ENCODE results near the gene NAPB. TPM values are rescaled to one million over a fixed set of nuclear protein-coding genes. Genes with fewer than 3 reads are reported as not detected.
A peak's percentile ranks its signal among the peaks of the same experiment; 100 is the strongest.

NAPB gene
- total and polyA plus RNA-seq, 9 donors = 5.6 to 9.2 (median 7.3) TPM

DNA sequence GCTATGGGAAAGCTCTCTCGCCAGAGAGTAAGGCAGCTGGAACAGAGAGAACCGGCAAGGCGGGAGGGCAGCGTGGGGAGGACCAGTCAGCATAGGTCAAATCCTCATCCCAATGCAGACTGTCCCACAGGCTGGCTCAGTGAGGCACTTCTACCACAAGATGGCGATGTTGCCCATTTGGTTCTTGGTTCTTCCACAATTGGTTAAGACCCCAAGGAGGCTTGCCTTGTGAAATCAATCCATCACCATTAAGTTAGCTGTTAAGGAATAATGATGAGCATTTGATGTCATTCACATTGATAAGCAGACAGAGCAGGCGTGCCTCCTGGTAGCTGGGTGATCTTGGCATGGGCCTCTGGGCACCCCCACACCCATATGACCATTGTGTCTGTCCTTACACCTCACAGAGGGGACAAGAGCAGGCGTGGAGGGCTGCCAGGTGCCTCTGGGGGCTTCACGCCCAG lies 20.6 kb upstream of the NAPB start:
- peak; percentile 87 for DNase-seq
- Histone ChIP-seq H3K4me1 (ENCODE audit: control insufficient read depth, insufficient read depth, low read length) (peaks cover 2% of the 10 kb centered on the region), H3K36me3 (ENCODE audit: control insufficient read depth, insufficient read depth, low read length) (no peaks in the 10 kb centered on the region), H3K27me3 (ENCODE audit: control insufficient read depth, insufficient read depth, low read length) (no peaks in the 10 kb centered on the region), H3K4me3 (ENCODE audit: low read length) (no peak overlapping the region), H3K9me3 (replicated peaks; ENCODE audit: control insufficient read depth, low read depth, low read length) (no peaks in the 10 kb centered on the region), H3K27ac (ENCODE audit: low read length) (no peak overlapping the region)
- 22% methylated on average over 3 of the region's 8 CpGs for WGBS (ENCODE audit: insufficient coverage)

DNA sequence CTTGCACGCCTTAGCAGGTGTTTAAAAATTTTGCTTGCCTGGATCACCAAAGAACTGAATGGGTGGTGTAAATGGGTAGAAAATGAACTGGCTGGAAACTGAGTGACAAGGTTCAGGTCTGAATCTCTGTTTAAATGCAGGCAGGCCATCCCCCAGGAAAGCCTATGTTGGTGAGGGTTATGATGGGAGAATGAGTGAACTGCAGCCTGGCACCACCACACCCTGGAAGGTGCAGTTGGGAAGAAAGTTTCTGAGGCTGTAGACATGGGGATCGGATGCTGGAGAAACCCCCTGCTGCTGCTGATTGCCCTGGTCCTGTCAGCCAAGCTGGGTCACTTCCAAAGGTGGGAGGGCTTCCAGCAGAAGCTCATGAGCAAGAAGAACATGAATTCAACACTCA lies 18.7 kb upstream of the NAPB start:
- Histone ChIP-seq H3K4me3 (ENCODE audit: low read length) (no peak overlapping the region), H3K36me3 (ENCODE audit: control insufficient read depth, insufficient read depth, low read length) (no peaks in the 10 kb centered on the region), H3K27me3 (ENCODE audit: control insufficient read depth, insufficient read depth, low read length) (no peaks in the 10 kb centered on the region), H3K4me1 (ENCODE audit: control insufficient read depth, insufficient read depth, low read length) (peaks cover 13% of the 10 kb centered on the region), H3K27ac (ENCODE audit: low read length) (no peak overlapping the region), H3K9me3 (replicated peaks; ENCODE audit: control insufficient read depth, low read depth, low read length) (no peaks in the 10 kb centered on the region)
- 89% methylated on average over 2 of the region's 2 CpGs for WGBS (ENCODE audit: insufficient coverage)
- DNase-seq = no peak

DNA sequence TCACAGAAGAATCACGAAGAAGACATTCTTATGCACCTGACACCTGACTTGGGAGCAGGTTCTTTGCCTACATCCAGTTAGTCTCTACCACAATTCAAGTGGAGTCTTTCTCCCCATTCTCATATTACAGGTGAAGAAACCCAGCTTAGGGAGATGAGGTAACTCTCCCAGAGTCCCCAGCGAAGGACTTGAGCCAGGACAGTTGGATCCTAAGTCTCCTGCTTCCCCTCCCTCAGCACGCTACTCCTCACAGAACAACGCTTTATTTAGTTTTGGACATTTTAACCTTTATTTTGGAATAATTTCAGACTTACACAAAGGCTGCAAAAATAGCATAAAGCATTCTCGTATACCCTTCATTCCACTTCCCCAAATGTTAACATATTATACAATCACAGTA lies 17.4 kb upstream of the NAPB start:
- peaks cover 13% of the 10 kb centered on the region for H3K4me1 ChIP-seq (ENCODE audit: control insufficient read depth, insufficient read depth, low read length)
- no CpG with 5 or more reads among the region's 5 CpGs for WGBS (ENCODE audit: insufficient coverage)
- no peak overlapping the region for H3K4me3 ChIP-seq (ENCODE audit: low read length)
- no peaks in the 10 kb centered on the region for H3K36me3 ChIP-seq (ENCODE audit: control insufficient read depth, insufficient read depth, low read length)
- H3K27ac ChIP-seq (ENCODE audit: low read length) = no peak overlapping the region
- H3K27me3 ChIP-seq (ENCODE audit: control insufficient read depth, insufficient read depth, low read length) = no peaks in the 10 kb centered on the region
- H3K9me3 ChIP-seq (replicated peaks; ENCODE audit: control insufficient read depth, low read depth, low read length) = no peaks in the 10 kb centered on the region
- peak; percentile 60 for DNase-seq

DNA sequence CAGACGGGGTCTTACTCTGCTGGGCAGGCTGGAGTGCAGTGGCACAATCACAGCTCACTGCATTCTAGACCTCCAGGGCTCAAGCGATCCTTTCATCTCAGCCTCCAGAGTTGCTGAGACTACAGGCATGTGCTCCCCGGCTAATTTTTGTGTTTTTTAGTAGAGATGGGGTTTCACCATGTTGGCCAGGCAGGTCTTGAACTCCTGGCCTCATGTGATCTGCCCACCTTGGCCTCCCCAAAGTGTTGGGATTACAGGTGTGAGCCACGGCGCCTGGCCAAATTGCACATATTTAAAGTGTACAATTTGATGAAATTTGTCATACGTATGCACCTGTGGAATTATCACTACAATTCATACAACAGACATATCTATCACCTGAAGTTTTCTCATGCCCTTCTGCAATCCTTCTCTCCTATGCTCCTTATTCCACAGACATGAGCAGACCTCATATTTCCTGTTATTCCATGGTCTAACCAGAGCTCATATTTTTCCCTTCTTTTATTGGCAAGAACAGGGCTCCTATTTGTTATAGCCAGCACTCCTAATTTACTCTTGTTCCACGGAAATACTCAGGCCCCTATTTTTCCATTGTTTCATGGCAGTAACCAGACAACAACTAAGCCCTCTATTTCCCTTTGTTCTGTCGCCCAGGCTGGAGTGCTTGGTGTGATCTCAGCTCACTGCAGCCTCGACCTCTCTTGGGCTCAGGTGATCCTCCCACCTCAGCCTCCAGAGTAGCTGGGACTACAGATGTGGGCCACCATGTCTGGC lies 16.0 kb upstream of the NAPB start:
- H3K36me3 ChIP-seq (ENCODE audit: control insufficient read depth, insufficient read depth, low read length) = no peaks in the 10 kb centered on the region
- peaks cover 13% of the 10 kb centered on the region for H3K4me1 ChIP-seq (ENCODE audit: control insufficient read depth, insufficient read depth, low read length)
- WGBS (ENCODE audit: insufficient coverage) = 65% methylated on average over 4 of the region's 9 CpGs
- H3K9me3 ChIP-seq (replicated peaks; ENCODE audit: control insufficient read depth, low read depth, low read length) = no peaks in the 10 kb centered on the region
- DNase-seq = peak; percentile 56
- H3K27ac ChIP-seq (ENCODE audit: low read length) = no peak overlapping the region
- no peak overlapping the region for H3K4me3 ChIP-seq (ENCODE audit: low read length)
- no peaks in the 10 kb centered on the region for H3K27me3 ChIP-seq (ENCODE audit: control insufficient read depth, insufficient read depth, low read length)

DNA sequence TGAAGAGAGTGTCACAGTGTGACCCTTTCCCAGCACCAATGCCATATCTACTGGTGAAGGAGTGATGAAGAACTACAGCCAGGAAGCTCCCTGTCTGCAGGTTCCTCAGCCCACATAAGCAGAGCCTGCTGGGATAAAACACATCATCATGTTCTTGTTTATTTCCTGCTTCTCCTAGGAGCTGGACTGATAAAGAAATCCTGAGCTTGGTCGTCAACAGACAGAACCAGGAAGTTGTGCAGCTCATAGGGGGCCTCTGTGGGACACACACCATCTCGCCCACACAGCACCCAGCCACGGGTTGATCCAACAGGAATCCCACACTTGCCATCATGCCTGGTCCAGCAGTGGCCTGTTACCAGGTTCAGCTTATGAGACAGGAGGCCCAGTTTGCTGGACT lies 15.4 kb upstream of the NAPB start:
- Histone ChIP-seq H3K27ac (ENCODE audit: low read length) (no peak overlapping the region), H3K4me1 (ENCODE audit: control insufficient read depth, insufficient read depth, low read length) (peaks cover 11% of the 10 kb centered on the region), H3K36me3 (ENCODE audit: control insufficient read depth, insufficient read depth, low read length) (no peaks in the 10 kb centered on the region), H3K9me3 (replicated peaks; ENCODE audit: control insufficient read depth, low read depth, low read length) (no peaks in the 10 kb centered on the region), H3K4me3 (ENCODE audit: low read length) (no peak overlapping the region), H3K27me3 (ENCODE audit: control insufficient read depth, insufficient read depth, low read length) (no peaks in the 10 kb centered on the region)
- peak; percentile 44 for DNase-seq
- 0% methylated on average over 1 of the region's 3 CpGs for WGBS (ENCODE audit: insufficient coverage)

DNA sequence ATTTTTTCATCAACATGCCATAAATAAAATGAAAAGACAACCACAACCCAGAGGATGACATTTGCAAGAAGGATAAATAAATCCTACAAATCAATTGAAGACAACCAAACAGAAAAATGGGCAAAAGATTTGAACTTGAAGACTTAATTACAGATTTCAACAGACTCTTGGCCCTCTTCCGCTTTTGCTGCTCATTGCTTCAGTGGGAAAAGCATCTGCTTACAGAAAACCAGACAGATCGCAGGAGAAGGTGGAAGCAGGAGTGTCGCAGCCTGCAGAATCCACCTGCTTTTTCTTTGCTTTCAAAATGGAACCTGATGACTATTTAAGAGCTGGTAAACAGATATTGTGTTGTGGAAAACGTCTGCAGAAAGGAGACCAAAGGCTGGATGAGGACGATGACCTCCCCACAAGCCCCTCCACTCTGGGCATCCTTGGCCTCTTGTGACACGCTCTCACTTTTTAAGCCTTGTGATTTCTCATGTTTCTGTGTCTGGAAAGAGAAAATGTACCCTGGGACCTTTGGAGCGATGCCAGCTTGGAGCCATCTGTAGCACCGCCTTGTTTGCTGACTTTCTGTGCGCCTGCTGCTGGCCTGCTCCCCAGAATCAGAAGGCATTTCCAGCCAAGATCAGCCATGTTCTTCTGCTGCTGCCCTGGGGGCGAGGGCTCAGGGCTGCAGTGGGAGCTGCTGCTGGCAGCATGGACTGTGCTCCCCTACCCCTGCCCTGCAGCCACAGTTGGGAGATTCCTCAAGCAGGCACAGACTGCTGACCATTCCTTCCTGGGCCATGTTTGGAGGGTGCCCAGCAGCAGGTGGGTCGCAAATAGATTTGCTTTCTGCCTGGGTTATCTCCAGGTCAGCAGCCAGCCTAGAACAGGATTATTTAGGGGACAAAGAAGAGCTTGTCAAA lies 14.6 kb upstream of the NAPB start:
- Histone ChIP-seq H3K27ac (ENCODE audit: low read length) (no peak overlapping the region), H3K4me1 (ENCODE audit: control insufficient read depth, insufficient read depth, low read length) (peaks cover 11% of the 10 kb centered on the region), H3K4me3 (ENCODE audit: low read length) (no peak overlapping the region), H3K27me3 (ENCODE audit: control insufficient read depth, insufficient read depth, low read length) (no peaks in the 10 kb centered on the region), H3K9me3 (replicated peaks; ENCODE audit: control insufficient read depth, low read depth, low read length) (no peaks in the 10 kb centered on the region), H3K36me3 (ENCODE audit: control insufficient read depth, insufficient read depth, low read length) (no peaks in the 10 kb centered on the region)
- WGBS (ENCODE audit: insufficient coverage) = 56% methylated on average over 7 of the region's 11 CpGs
- DNase-seq = peak; percentile 44

DNA sequence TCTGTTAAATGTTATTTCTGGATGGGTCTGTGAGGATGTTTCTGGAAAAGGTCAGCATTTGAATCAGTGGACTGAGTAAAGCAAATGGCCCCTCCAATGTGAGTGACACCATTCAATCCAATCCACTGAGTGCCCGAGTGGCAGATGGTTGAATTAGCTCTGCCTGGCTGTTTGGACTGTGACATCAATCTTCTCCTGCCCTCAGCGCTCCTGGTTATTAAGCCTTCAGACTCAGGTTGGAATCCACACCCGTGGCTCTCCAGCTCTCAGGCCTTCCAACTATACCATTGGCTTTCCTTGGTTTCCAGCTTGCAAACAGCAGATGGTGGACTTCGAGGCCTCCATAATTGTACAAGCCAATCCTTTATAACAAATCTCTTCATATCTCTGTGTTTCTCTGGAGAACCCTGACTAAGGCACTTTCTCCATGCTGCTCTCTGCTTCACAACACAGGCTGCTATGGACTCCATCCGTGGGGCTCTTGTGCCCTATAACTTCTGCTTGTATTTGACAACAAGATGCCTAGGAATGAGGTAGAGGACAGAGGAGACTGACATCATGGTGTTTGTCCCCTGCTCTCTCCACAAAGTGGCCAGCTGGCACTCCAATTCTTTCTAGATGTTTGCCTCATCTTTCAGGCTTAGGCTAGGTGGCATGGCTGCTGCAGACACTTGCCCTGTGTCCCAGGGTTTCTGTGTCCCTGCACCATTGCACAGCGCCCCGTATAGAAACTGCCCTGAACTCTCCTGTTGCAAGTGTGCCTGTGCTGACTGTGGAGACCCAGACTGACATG lies 13.4 kb upstream of the NAPB start:
- Histone ChIP-seq H3K4me1 (ENCODE audit: control insufficient read depth, insufficient read depth, low read length) (peaks cover 11% of the 10 kb centered on the region), H3K27me3 (ENCODE audit: control insufficient read depth, insufficient read depth, low read length) (no peaks in the 10 kb centered on the region), H3K36me3 (ENCODE audit: control insufficient read depth, insufficient read depth, low read length) (no peaks in the 10 kb centered on the region), H3K4me3 (ENCODE audit: low read length) (no peak overlapping the region), H3K9me3 (replicated peaks; ENCODE audit: control insufficient read depth, low read depth, low read length) (no peaks in the 10 kb centered on the region), H3K27ac (ENCODE audit: low read length) (no peak overlapping the region)
- no peak for DNase-seq
- WGBS (ENCODE audit: insufficient coverage) = 93% methylated on average over 7 of the region's 7 CpGs

DNA sequence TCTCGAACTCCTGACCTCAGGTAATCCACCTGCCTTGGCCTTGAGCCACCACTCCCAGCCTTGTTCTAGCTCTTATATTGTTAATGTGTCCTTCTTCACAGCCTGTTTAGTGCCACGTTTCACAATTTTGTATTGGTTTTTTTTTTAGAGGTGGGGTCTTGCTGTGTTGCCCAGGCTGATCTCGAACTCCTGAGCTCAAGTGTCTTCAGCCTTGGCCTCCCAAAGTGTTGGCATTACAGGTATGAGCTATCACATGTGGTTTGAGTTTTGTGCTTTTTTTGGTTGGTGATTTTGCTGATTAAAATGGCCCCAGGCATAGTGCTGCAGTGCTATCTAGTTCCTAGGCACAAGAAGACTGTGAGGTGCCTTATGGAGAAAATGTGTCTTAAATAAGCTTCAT lies 12.3 kb upstream of the NAPB start:
- H3K27ac ChIP-seq (ENCODE audit: low read length) = no peak overlapping the region
- H3K27me3 ChIP-seq (ENCODE audit: control insufficient read depth, insufficient read depth, low read length) = no peaks in the 10 kb centered on the region
- 60% methylated on average over 1 of the region's 3 CpGs for WGBS (ENCODE audit: insufficient coverage)
- no peaks in the 10 kb centered on the region for H3K36me3 ChIP-seq (ENCODE audit: control insufficient read depth, insufficient read depth, low read length)
- H3K4me1 ChIP-seq (ENCODE audit: control insufficient read depth, insufficient read depth, low read length) = peaks cover 11% of the 10 kb centered on the region
- H3K9me3 ChIP-seq (replicated peaks; ENCODE audit: control insufficient read depth, low read depth, low read length) = no peaks in the 10 kb centered on the region
- H3K4me3 ChIP-seq (ENCODE audit: low read length) = no peak overlapping the region
- DNase-seq = no peak

DNA sequence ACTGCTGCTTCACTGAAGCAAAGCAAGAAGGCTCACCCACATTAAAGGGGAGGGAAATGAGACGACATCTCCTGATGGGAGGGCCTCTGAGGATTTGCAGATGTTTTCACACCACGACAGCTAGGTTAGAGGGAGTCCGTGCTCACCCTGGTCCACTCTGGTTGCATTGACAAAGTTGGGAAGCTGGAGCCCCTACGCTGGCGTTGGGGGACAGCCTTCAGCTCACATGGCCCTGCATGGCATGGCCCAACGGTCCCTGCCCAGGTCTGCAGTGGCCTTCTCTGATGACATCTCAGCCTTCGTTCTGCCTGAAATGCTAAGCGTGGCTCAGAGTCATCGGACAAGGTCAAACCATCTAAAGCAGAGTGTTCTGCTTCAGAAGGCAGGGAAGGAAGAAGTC lies 3.8 kb upstream of the NAPB start:
- H3K36me3 ChIP-seq (ENCODE audit: control insufficient read depth, insufficient read depth, low read length) = no peaks in the 10 kb centered on the region
- H3K9me3 ChIP-seq (replicated peaks; ENCODE audit: control insufficient read depth, low read depth, low read length) = no peaks in the 10 kb centered on the region
- WGBS (ENCODE audit: insufficient coverage) = 84% methylated on average over 8 of the region's 9 CpGs
- no peaks in the 10 kb centered on the region for H3K4me1 ChIP-seq (ENCODE audit: control insufficient read depth, insufficient read depth, low read length)
- no peak overlapping the region for H3K4me3 ChIP-seq (ENCODE audit: low read length)
- DNase-seq = no peak
- no peaks in the 10 kb centered on the region for H3K27me3 ChIP-seq (ENCODE audit: control insufficient read depth, insufficient read depth, low read length)
- no peak overlapping the region for H3K27ac ChIP-seq (ENCODE audit: low read length)
